Nucleus accumbens (tissue), 56 donors: Measurements from ENCODE around the gene ALK.

ENCODE experiments used
- DNase-seq, 56 donors: peaks; one replicate each; lab custom pipeline; 2025; lab: John Stamatoyannopoulos, UW

Gene ALK

GRCh38 chr2:29353403-29353991 is 567.9 kb downstream of the ALK start:
- no peak for DNase-seq

DNA sequence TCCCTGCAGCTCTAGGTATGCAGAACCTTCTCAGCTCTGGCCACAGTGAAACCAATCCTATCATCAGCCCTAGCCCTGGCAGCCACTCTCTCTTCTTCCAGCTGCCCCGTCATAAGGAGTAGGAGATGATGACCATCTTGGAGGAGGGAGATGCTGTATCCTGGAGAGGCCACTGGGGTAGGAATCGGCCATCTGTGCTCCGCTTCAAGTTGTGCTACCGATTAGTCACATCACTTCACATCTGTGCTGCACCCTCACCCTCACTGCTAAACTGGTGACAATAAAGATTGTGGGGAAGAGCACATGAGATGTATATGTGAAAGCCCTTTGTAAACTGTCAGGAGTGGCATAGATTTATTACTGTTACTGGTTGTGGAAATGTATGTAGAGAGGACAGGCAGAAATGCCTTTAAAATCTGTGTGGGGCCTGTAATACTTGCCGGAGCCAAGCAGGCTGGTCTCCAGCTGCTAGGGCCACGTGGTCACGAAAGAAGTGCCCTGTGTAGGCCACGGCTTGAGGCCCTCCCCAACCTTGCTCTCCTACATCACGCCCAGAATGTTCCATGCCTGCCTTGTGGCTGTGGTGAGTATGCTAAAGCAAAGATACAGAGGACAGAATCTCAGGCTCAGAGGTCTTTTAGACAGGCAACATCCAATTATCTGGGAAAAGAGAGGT is 569.3 kb downstream of the ALK start:
- DNase-seq, result no peak

DNA sequence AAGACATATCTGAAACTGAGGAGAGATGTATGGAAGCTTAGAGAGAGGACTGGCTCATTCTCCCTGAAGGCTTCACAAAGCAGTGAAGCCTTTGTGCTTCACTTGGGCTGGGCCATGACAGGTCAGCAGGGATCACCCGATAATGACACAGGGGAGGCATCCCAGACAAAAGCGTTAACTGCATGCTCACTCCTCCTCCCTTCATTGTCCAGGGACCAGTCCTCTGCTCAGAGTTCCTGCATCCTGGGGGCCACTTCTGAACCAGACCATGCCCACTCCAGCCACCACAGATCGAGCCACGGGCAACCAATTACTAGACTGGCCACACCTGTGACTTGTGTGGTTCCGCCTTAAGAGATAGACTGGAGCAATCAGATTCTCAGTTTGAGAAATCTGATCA is 570.1 kb downstream of the ALK start:
- DNase-seq, result no peak

GRCh38 chr2:29349316-29350030 is 571.9 kb downstream of the ALK start:
- no peak for DNase-seq

- DNase-seq, result no peak
Measured at GRCh38 chr2:29347774-29348461, 573.5 kb downstream of the ALK start.

DNA sequence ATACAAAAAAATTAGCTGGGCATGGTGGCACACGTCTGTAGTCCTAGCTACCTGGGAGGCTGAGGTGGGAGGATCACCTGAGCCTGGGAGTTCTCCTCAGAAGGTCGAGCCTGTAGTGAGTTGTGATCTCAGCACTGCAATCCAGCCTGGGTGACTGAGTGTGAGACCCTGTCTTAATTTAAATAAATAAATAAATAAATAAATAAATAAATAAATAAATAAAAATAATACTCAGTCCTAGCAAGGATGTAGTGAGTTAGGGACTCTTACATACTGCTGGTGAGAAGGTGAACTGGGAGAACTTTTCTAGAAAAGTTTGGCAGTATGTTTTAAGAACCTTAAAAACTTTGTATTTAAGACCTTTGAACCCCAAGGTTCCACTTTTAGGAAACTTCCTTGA is 576.1 kb downstream of the ALK start:
- no peak for DNase-seq

GRCh38 chr2:29343830-29344229 is 577.6 kb downstream of the ALK start:
- DNase-seq, result no peak

DNA sequence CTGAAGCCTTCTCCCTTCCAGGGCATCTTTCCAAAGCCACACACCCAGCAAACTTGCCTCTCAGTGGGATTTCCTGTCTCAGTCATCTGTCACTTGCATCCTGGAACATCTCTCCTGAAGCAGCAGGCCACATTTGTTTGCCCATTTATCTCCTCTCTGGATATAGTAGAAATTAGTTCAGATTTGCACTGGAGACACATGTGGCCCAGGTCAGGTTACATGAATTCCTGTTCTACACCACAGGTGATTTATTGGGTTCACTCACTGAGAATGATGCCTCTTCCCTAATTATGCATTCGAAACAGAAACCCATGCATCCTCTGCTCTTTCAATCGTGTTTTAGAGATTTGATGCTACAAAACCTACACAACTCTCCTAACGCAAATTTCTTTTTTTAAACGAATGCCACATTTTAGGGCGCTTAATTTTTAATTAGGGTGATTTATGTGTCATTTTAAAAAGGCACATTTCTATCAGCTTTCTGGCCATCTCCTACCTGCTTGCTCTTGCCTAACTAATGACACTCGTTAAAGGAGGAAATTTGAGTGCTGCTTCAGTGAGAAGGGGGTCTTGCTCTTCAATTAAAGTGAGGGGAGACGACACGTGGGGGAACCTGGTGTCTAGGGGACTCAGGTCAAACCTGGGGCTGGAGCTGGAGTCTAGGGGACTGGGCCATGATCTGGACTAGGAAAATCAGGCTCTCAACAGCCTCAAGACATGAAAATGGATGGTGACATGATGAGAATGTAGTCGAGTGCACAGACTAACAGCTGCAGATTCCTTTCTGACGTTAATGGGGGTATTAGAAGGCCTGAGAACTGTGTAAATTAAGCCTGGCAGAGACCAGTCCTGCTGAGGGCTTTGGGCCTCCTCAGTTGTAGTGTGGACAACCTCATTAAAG is 584.8 kb downstream of the ALK start:
- no peak for DNase-seq

DNA sequence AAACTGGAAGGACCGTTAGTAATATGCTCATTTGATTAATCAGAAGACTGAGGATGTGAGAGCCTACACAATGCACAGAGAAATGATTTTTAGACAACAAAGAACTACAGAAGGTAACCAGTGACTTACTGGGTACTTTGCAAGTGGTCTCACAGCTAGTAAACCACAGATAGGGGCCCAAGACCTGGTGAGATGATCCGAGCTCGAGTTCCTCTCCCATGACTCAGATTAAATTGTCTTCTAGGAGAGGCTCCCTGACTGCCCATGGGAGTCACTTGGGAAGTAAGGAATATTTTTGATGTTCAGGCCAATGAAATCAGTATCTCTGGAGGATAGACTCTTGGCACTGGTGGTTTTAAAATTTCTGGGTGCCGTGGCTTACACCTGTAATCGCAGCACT is 586.0 kb downstream of the ALK start:
- DNase-seq, result no peak

GRCh38 chr2:29334706-29335105 is 586.7 kb downstream of the ALK start:
- no peak for DNase-seq

- DNase-seq, result no peak
Measured at GRCh38 chr2:29332540-29332939, 588.8 kb downstream of the ALK start.

DNA sequence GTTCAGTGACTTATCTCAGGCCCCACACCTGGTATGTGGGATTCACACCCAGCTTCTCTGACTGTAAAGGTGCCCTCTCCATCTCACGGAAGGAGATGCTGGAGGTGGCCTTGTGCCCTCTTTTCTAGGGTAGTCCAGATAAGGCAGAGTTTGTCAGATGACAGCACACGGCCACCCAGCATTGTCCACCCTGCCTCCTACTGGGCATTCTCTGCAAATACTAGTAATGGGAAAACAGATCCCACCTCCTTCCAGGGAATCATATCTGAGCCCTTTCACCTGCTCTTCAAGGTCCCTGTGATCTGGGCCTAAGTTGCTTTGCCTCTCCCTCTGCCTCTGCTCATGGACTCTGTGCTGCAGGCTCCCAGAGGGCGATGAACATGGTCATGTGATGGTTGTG is 591.5 kb downstream of the ALK start:
- DNase-seq, result no peak

- DNase-seq, result no peak
Measured at GRCh38 chr2:29326926-29327325, 594.5 kb downstream of the ALK start.

DNA sequence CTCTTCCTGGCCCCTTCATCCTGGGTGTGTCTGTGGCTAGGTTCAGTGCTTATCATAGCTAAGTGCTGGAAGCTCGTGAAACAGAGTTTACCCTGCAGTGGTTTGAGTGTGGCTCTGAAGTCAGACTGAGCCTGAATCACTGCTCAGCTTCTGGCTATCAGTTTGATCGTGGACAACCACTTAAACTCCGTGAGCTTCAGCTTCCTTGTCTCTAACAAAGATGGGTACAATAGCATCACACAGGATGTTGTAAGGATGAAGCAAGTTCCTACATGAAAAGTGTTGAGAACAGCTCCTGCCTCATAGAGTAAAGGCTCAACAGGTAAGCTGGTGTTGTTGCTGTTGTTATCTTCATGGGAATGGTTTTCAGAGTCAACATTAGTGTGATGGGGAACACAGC is 595.8 kb downstream of the ALK start:
- no peak for DNase-seq

- DNase-seq, result no peak
Measured at GRCh38 chr2:29323961-29324360, 597.4 kb downstream of the ALK start.

GRCh38 chr2:29323301-29323700 is 598.1 kb downstream of the ALK start:
- no peak for DNase-seq

DNA sequence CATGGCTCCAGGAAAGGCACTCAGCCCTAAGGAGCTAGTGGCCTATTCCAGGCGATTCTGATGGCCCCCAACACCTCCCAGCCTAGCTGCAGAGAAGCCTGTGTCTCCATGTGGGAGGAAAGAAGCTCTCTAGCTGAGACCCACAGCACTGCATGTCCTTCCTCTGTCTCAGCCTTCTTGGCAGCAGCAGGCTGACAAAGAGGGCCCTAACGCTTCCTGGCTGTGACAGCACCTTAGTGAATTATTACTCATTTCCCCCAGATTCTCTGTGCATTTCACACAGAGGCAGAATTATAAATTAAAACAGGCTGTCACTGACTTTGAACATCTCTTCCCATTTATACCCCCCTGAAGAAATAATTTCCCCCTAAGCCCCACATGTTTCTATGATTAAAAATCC is 599.4 kb downstream of the ALK start:
- DNase-seq, result peak in 1 of 56 donors; percentile 14

GRCh38 chr2:29317801-29318485 is 603.4 kb downstream of the ALK start:
- no peak for DNase-seq

DNA sequence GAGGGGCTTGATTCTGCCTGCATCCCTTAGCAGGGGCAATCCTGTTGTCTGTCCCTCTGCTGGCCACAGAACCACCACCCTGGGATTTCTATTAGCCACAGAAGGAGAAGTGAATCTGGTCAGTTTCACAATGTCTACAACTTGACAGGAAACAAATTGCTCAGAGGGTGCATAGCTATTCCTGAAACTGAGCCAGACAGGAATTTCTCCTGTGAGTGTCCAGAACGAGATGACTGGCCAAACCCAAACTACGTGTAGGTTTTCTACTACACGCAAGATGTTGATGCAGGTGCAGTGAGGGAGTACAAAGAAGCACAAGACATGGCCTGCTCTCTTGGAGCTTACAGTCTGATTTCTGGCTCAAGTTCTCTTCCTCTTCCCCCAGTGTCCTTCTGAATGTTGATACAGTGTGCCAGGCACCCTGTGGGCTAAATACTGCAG is 604.3 kb downstream of the ALK start:
- peak in 1 of 56 donors; percentile 17 for DNase-seq
